OCI-LY7 (cell line): ENCODE data around the gene CLVS2. TPM values are rescaled to one million over a fixed set of nuclear protein-coding genes. Genes with fewer than 3 reads are reported as not detected.

Experiments used
- BruUV-seq: library from RNA; stranded (reverse); fragments of 400-500 nt; replicated peaks from 2 replicates; lab custom pipeline; 2021; lab: Mats Ljungman, UMichigan
- CTCF ChIA-PET: fragments of 300-600 bp; sonication (Branson Sonifier 250); formaldehyde crosslinking; loops from one replicate; lab custom pipeline; 2022; ENCODE audit warnings: antibody characterized with exemption; ENCODE audit not compliant: unreplicated experiment; lab: Charles Lee
- POLR2A ChIA-PET: fragments of 300-600 bp; sonication (Branson Sonifier 250); formaldehyde crosslinking; loops from one replicate; lab custom pipeline; 2022; ENCODE audit warnings: antibody characterized with exemption; lab: Charles Lee
- DNase-seq: peaks from one replicate; pipeline ENCODE4 v3.0.0-alpha.2; 2015; ENCODE audit warnings: low spot score
- H2AFZ ChIP-seq: fragments of 200-600 bp; sonication (generic), shearing (Covaris generic); 2 replicates; pipeline ENCODE4 v1.6.1; 2014; ENCODE audit warnings: mild to moderate bottlenecking, antibody characterized with exemption, low read length, moderate library complexity
- H3K27ac ChIP-seq: fragments of 200-600 bp; sonication (generic); 2 replicates; pipeline ENCODE4 v1.5.1; 2014; ENCODE audit warnings: mixed run types, low read depth, mild to moderate bottlenecking, moderate library complexity, low read length, inconsistent platforms; ENCODE audit not compliant: poor library complexity, severe bottlenecking
- H3K36me3 ChIP-seq: fragments of 200-600 bp; sonication (generic); 2 replicates; pipeline ENCODE4 v1.6.1; 2014; ENCODE audit warnings: mild to moderate bottlenecking, antibody characterized with exemption, low read length, moderate library complexity, mixed read lengths; ENCODE audit not compliant: insufficient read depth
- H3K4me1 ChIP-seq: fragments of 200-600 bp; sonication (generic); 2 replicates; pipeline ENCODE4 v1.5.1; 2014; ENCODE audit warnings: mild to moderate bottlenecking, low read length; ENCODE audit not compliant: insufficient read depth, poor library complexity, severe bottlenecking
- H3K4me2 ChIP-seq: fragments of 200-600 bp; sonication (generic); 2 replicates; pipeline ENCODE4 v1.6.1; 2014; ENCODE audit warnings: mild to moderate bottlenecking, low read length
- H3K4me3 ChIP-seq: fragments of 200-600 bp; sonication (generic); 2 replicates; pipeline ENCODE4 v1.5.1; 2014; ENCODE audit warnings: mild to moderate bottlenecking, low read depth, low read length; ENCODE audit not compliant: poor library complexity, severe bottlenecking
- H3K79me2 ChIP-seq: fragments of 200-600 bp; sonication (generic); 2 replicates; pipeline ENCODE4 v1.6.1; 2016; ENCODE audit warnings: low read depth, mild to moderate bottlenecking, low read length, moderate library complexity, mixed read lengths; ENCODE audit not compliant: insufficient read depth
- H3K9me2 ChIP-seq: fragments of 200-600 bp; sonication (generic); 2 replicates; pipeline ENCODE4 v1.6.1; 2016; ENCODE audit warnings: mild to moderate bottlenecking, low read length, mixed read lengths; ENCODE audit not compliant: insufficient read depth
- H3K9me3 ChIP-seq: fragments of 200-600 bp; sonication (generic); 2 replicates; pipeline ENCODE4 v1.6.1; 2014; ENCODE audit warnings: mild to moderate bottlenecking, mixed run types, low read length, mixed read lengths
- H4K20me1 ChIP-seq: fragments of 200-600 bp; sonication (generic); 2 replicates; pipeline ENCODE4 v1.6.1; 2014; ENCODE audit warnings: mild to moderate bottlenecking, antibody characterized with exemption, low read length, moderate library complexity, mixed read lengths; ENCODE audit not compliant: insufficient read depth
- EZH2phosphoT487 ChIP-seq: fragments of 200-600 bp; sonication (generic); IDR thresholded peaks from 2 replicates; pipeline ENCODE4 v1.6.1; 2018; ENCODE audit warnings: low read depth, borderline replicate concordance, mild to moderate bottlenecking, mixed run types, antibody characterized with exemption, low read length, moderate library complexity, mixed read lengths
- intact Hi-C: fragments of 100-400 bp; cut with micrococcal nuclease; formaldehyde crosslinking; loops from one replicate; pipeline ENCODE4 v1.10.0; 2022; ENCODE audit not compliant: unreplicated experiment
- total RNA-seq, 2 experiments: library from RNA; depleted of rRNA in 1 of 2; stranded (reverse); fragments of >200 nt in 1 of 2; shearing (Covaris generic) in 1 of 2; gene quantifications; 2 replicates each; pipeline ENCODE4 v1.2.3, GENCODE V29; 2014 to 2022
- TF ChIP-seq, protein P1 (sequence below): fragments of 200-600 bp; sonication (generic); conservative IDR thresholded peaks from 2 replicates; pipeline ENCODE4 v1.5.1; 2014; ENCODE audit warnings: mild to moderate bottlenecking, antibody characterized with exemption, low read length, moderate library complexity, mixed read lengths

The CLVS2 gene
- total RNA-seq, 2 experiments from 2014 or later = not detected

DNA sequence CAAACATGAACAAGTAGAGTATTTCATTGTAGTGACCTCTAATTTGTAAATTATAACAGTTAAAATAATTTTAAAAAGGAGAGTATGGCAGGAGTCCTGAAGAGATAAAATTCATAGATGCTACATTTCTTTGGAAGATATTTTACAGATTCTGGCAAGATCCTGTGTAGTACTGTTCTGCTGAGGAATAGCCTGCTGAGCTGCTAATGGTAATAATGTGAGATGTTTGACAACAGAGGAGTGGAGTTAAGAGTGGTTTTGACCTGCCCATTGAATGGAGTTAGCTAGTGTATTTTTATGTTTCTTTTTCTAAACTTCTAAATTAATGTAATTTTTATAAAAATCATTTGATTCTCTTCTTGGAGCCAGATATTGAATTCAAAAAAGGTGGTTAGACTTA lies 11.8 kb downstream of the CLVS2 start:
- DNase-seq = no peak
- Histone ChIP-seq H3K4me1 (no peaks in the 10 kb centered on the region), H3K4me2 (no peak overlapping the region), H3K27ac (no peak overlapping the region), H3K9me2 (no peaks in the 10 kb centered on the region), H3K36me3 (no peaks in the 10 kb centered on the region), H3K9me3 (no peaks in the 10 kb centered on the region), H3K4me3 (no peak overlapping the region), H4K20me1 (no peaks in the 10 kb centered on the region), H3K79me2 (no peaks in the 10 kb centered on the region), H2AFZ (no peak overlapping the region)
- no TSS peak for BruUV-seq
- intact Hi-C loops = no loop called here
- TF ChIP-seq EZH2phosphoT487 = no peak
- TF ChIP-seq, protein P1, sequence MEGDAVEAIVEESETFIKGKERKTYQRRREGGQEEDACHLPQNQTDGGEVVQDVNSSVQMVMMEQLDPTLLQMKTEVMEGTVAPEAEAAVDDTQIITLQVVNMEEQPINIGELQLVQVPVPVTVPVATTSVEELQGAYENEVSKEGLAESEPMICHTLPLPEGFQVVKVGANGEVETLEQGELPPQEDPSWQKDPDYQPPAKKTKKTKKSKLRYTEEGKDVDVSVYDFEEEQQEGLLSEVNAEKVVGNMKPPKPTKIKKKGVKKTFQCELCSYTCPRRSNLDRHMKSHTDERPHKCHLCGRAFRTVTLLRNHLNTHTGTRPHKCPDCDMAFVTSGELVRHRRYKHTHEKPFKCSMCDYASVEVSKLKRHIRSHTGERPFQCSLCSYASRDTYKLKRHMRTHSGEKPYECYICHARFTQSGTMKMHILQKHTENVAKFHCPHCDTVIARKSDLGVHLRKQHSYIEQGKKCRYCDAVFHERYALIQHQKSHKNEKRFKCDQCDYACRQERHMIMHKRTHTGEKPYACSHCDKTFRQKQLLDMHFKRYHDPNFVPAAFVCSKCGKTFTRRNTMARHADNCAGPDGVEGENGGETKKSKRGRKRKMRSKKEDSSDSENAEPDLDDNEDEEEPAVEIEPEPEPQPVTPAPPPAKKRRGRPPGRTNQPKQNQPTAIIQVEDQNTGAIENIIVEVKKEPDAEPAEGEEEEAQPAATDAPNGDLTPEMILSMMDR = no peak
- CTCF ChIA-PET = no interaction called here
- POLR2A ChIA-PET = interaction anchor here (0.6 kb wide), 1 partner anchor 627 kb away, joined by 3 read pairs; no protein-coding TSS in a partner anchor

DNA sequence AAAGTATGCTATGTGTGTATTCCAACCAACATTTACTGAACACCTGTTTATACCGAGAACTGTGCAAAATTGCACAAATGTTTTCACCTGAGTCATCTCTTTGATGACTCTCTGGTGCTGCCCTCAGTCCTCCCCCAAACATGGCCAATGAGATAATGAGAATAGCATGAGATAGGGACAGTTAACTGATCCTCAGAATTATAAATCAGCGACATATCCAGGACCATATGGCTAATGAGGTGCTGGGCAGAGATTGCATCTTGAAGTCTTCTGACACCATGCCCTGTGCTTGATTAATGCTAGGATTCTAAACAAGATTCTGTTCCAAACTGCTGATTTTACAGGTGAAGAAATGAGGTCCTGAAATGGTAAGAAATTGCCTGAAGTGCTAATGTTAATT lies 13.0 kb downstream of the CLVS2 start:
- no TSS peak for BruUV-seq
- Histone ChIP-seq H2AFZ (no peak overlapping the region), H3K79me2 (no peaks in the 10 kb centered on the region), H3K9me2 (no peaks in the 10 kb centered on the region), H3K4me3 (no peak overlapping the region), H3K9me3 (no peaks in the 10 kb centered on the region), H3K36me3 (no peaks in the 10 kb centered on the region), H3K4me2 (no peak overlapping the region), H3K27ac (no peak overlapping the region), H4K20me1 (no peaks in the 10 kb centered on the region), H3K4me1 (no peaks in the 10 kb centered on the region)
- TF ChIP-seq EZH2phosphoT487 = no peak
- TF ChIP-seq, protein P1 = no peak
- ChIA-PET POLR2A (no interaction called here), CTCF (no interaction called here)
- no peak for DNase-seq
- intact Hi-C loops = no loop called here

DNA sequence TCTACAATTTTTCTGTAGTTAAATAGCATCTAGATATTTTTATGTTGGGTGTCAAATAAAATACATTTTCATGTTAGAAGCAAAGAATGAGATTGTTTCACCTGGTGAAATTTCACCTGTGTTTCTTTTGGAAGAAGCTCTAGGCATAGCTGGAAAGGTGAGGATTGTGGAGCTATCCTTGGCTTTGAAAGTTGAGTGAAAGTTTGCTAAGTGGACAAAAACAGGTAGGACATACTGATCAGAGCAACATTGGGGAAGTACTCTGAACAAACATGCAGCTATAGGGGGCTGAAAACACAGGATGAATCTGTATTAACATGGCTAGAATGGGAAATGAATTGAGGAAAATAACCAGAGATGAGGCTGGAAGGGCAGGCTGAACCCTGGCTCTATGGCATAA lies 18.8 kb downstream of the CLVS2 start:
- Histone ChIP-seq H3K36me3 (no peaks in the 10 kb centered on the region), H4K20me1 (no peaks in the 10 kb centered on the region), H2AFZ (no peak overlapping the region), H3K9me2 (no peaks in the 10 kb centered on the region), H3K4me2 (no peak overlapping the region), H3K4me3 (no peak overlapping the region), H3K4me1 (no peaks in the 10 kb centered on the region), H3K79me2 (no peaks in the 10 kb centered on the region), H3K27ac (no peak overlapping the region), H3K9me3 (no peaks in the 10 kb centered on the region)
- CTCF ChIA-PET = no interaction called here
- POLR2A ChIA-PET = no interaction called here
- no TSS peak for BruUV-seq
- intact Hi-C loops = no loop called here
- TF ChIP-seq, protein P1 = no peak
- TF ChIP-seq EZH2phosphoT487 = no peak
- no peak for DNase-seq
